ENCODE results near the gene DNM1.
A peak's percentile ranks its signal among the peaks of the same experiment; 100 is the strongest.

GRCh38 chr9:128203024-128203706, at the start of gene DNM1:
- TF ChIP-seq CTCF (IDR thresholded peaks at IDR 0.05; ENCODE audit: low read length) (peak; percentile 49), EZH2 (IDR thresholded peaks at IDR 0.05; ENCODE audit: borderline replicate concordance, low read length) (no peak)

All from OCI-LY1 (cell line).